ENCODE measurements around the gene EYA2.
"Not testable (repeated sequence)": the region's sequence is repeated elsewhere in the genome, so short reads cannot be mapped to it uniquely, and the experiment has no call there.

Gene EYA2

DNA sequence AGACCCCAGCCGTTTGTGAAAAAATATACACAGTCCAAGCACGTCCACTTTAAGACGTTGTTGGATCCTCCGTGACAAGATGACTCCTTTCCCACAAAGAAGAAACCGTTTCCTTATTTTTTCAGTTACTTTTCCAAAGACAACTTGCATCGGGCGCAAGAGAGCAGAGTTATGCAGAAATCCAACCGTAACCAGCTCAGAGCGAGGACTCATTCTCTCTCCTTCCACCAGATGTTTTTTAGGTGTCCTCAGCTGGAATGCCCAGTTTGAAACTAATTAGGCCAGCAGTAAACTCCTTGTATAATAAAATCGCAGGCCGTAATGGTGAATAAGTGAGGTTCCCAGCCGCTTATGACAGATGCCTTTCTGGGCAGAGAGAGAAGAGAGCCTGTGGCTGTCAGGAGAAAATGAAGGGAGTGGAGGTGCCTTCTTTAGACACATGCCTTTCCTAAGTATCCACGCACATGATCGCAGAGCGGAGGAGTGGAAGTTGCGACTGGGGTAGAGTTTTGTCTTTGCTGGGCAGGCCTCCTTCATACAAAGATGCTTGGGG is 2.8 kb downstream of the EYA2 start:
- DNase-seq, result no peak

DNA sequence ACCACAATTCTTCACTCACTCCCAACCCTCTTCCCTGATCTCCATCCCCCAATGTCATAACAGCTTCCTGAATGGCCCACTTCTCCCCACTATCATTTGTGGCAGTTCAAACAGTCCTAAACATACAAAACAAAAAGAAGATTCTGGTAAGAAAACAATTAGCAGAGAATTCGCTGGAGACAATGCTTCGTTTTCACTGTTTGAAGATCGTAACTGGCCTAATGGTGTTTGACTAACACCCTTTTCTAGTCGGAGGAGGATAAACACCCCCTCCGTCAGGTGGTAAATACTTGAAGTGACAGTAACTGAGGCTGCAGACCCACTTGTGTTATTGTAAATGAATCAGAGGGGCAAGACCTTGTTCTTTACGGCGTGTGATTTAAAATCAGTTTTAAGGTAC is 3.8 kb downstream of the EYA2 start:
- no peak for DNase-seq

DNA sequence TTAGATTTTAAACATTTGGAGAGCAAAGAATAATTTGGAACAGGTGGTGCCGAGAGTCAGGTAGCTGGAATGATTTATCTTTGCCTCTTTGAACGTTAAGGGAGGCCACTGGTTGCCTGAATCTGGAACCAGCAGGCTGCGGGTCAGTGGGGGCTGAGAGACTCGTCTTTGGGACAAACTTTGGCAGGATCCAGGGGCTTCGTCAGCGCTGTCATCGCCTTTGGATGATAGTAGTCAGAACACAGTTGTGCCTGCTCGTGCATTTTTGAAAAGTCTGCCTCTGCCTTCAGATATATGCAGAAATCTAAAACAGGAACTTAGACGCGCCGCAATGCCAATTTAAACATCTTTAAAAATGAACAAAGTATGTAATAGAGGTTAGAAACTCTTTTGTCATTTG is 5.0 kb downstream of the EYA2 start:
- no peak for DNase-seq

DNA sequence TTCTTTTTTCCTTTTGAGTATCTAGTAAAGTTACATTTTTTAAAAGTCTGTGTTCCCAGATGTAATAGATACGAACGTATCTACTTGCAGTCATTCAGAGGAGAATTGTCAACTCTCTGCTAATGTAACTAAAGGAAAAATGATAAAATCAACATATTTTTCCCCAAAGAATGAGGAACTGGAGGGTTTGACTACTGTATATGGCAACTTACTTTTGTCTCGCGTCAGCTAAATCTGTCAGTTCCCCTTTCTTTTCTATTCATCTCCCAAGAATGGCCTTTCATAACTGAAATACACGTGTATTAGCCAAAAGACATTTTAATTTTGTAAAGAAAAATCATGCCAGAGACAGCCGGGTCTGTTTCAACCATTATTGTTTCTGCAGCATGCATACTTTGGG is 5.4 kb downstream of the EYA2 start:
- no peak for DNase-seq

DNA sequence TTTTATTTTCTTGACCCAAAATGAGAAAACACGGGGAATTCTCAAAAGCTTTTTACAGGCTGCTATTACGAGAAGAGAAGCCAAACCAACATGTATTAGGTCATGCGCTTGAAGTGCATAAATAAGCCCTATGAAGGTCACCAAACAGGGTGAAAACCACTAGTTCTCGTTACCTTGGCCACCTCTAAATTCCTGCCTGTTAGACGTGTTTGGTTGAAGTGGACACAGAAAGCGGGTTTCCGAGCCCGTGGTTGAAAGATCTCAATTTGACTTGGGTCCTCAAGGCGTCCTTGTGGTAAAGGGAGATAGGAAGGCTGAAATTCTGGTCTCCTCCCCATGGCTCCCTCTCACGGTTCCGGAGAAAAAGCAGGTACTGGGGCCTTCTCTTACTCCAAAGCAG is 6.2 kb downstream of the EYA2 start:
- no peak for DNase-seq

DNA sequence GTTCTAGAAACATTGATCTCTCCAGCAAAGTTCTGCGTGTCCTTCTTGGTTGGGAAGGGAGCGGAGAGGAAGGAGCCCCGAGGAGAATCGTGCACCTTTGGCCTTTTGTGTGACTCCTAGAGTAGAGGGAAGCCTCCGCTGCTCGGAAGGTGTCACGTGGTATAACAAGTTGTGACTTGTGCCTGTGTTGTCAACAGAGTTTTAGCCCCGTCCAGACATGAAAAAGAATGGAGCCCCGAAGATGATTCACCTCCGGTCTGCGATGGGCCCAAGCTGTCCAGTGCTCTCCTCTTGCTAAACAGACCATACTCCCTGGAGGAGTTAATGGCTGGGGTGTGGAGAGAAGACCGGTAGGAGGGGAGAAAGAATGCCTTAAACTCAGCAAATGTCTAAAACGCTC is 7.0 kb downstream of the EYA2 start:
- no peak for DNase-seq

DNA sequence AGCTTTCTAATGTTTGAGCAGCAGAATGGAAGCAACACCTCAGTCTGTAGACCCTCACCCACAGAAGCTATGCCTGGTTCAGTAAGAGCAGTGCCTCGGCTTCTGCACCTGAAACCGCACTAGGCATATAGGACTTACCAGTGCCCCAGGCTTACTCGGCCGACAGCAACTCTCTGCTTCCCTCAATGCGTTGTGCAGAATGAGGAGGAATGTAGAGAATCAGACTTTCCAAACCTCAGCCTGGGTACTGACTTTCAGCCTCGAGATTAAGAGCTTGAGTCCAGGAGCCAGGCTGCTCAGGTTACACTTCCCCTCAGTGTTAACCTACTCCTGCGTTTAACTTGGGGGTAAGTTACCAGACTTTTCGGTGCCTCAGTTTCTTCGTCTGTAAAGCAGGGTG is 8.6 kb downstream of the EYA2 start:
- no peak for DNase-seq

DNA sequence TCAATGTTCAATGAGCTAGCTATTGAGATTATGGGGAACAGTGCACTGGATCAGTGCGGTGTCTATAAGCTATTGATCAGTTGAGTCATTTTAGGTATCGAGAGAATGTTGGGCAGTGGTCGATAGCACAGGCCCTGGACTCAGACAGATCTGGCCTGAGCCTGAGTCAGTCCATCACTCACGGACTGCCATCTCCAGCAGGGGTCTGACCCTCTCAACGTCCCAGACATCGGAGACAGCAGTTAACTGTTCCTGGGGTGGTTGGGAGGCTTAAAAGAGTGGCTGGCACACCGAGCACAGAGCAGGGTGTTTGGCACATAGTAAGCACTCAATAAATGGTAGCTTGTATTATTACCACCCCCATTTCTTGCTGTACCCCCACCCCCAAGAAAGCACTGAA is 9.3 kb downstream of the EYA2 start:
- no peak for DNase-seq

DNA sequence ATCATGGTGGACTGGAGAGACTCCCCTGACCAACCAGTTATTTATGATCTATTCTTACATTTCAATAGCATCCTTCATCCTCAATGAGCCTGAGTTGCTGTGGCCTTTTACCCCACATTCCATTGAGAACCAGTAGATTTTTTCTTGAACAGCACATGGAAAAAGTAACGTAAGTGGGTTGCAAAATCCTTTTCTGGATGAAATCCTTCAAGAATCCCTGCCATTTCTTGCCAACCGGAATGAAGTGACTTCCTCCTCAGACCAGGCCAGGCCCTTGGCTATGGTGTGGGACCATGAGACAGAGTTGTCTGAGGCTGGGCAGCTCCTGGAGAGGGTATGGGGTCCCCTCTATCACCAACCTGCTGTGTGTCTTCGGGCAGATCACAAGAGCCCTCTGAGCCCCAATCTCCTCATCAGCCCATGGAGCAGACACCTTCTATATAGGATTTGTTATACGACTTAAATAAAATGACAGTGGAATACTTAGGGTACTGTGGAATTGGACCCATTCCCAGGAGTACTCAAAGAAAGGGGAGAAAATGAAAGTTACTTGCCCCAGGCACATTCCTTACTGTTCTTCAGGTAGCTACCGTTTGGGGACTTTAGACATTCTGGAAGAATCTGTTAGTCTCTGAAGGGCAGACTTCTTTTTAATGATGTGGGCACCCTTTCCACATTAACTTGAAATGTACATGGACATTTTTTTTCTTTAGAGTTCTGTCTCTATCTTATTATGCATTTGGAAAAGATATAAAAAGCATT is 10.9 kb downstream of the EYA2 start:
- no peak for DNase-seq

DNA sequence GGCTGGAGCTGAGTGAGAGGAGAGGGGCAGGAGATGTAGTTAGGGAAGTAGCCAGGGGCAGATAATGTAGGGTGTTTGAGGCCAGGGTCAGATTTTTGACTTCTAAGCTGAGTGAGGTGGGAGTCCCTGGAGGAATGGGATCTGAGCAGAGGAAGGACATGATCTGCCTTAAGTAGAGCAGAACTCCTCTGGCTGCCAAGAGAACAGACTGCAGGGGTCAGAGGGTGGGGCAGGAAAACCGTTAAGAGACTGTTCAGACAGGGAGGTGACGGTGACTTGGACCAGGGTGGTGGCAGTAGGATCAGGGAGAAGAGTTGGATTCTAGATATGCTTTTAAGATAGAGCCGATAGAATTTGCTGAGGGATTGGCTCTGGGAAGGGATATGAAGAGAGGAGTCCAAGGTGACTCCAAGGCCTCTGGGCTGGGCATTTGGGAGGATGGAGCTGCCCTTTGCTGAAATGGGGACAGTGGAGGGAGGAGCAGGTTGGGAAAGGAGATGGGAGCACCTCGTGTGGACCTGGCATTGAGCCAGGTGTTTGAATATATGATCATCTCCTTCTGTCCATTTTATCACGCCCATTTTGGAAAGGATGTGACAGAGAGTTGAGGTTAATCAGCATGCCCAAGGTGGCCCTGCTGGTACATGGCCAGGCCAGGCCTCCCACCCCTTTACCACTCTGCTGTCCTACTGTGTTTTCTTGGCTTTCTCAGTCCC is 18.8 kb downstream of the EYA2 start:
- DNase-seq, result no peak

DNA sequence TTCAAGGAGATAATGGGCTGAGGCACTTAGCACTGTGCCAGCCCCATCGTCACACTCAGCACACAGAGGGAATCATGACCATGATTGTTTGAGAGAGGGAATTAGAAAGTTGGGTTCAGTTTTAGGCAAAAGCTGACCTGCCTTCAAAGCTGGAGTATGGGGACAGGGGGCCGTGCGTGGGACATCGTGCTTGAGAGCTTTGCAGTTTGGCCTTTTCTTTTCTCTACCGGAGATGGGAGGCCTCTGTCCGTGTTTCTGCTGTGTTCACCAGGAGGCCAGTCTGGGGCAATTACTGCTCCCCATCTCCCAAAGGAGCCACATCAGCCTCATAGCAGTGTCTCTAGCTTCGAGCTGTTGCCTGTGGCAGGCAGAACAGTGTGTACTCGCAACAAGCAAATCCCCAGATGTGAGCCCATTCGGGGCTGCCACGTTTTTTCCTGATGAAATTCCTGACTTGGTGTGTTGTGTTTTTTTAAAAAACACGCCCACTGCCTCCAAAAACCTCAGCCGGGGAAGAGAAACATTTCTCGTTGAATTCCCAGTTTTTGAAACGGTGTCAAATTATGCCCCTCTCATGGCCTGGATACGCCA is 20.2 kb downstream of the EYA2 start:
- DNase-seq, result no peak

DNA sequence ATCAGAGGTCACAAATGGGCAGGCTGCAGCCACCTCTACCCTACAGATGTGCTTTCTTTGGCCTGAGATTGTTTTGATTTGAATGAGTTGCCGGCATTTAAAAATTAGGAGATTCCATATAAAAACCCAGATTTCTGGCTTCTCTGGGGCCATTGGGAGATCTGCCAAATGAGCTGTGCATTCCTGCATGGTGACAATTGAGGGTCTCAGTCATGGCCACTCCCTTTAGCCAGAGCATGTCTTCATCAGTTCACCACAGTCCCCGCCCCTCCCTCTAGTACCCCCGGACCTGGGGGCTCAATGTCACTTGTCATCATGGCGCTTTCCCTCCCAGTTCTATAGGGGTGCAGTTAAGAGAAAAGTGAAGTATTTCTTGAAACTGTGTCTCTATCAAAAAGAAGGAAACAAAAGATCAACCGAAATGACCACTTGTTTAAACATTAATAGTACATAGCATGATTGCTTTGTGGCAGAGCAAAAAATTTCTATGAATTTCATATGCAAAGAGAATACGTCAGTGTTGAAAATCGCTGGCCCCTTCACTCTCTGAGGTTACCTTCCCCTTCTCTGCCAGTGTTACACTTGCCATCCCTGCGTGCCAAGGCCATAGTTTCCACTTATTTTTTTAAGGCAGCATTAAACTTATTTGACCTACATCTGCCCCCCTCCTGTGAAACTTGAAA is 21.1 kb downstream of the EYA2 start:
- DNase-seq, result no peak

DNA sequence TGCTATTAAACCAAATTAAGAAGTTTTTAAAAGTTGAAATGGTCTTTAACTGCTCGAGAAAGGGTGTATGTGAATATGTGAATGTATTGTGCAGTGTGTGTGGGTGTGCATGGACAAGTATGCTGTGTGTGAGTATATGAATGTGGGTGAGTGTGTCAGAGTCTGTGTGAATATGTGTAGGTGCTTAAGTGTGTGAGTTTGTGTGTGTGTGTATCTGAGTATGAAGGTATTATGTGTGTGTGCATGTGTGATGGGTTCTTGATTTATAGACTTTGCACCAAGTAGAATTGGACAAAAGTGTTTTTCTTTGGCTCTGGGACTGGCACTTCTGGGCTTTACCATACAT is 21.6 kb downstream of the EYA2 start:
- no peak for DNase-seq

DNA sequence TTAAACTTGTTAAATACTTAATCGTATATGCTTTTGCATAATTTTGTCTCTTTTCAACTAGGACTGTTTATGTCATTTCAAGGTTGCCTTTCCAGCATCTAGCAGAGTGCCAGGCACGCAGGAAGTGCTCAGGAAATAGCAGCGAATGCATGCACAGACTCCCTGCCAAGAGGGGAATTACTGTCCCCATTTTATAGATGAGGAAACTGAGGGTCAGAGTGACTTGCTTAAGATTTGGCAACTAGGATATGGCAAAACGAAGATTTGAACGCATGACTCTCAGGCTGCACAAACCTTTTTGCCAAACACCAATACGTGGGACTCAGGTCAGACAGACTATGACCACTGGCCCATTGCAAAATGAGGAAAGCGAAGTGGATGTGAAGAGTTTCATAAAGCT is 22.5 kb downstream of the EYA2 start:
- DNase-seq, result no peak

DNA sequence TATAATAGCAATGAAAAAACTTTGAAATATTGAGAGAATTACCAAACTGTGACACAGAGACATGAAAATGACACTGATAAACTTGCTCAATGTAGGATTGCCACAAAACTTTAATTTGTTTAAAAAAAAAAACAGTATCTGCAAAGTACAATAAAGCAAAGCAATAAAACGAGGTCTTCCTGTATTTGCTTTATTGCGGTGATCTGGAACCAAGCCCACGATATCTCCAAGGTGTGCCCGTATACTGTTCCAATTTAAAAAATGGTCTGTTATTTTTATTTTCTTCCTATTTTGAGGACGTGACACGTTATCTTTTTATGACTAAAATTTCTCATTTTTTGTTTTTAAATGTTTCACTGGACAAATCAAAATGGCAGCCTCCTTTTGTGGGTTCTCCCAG is 25.5 kb downstream of the EYA2 start:
- DNase-seq, result no peak

DNA sequence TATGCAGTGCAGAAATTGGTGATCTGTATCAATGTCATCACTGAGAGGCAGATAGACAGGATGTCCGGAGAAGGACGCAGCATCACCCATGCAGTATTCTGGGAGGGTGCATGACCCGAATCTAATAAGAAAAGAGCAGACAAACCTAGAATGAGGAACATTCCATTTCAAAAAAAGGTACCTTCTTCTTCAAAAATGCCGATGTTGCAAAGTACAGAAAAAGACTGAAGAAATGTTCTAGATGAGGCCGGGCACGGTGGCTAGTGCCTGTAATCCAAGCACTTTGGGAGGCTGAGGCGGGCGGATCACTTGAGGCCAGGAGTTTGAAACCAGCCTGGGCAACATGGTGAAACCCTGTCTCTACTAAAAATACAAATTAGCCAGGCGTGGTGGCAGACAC is 28.2 kb downstream of the EYA2 start:
- DNase-seq, result not testable (repeated sequence)

DNA sequence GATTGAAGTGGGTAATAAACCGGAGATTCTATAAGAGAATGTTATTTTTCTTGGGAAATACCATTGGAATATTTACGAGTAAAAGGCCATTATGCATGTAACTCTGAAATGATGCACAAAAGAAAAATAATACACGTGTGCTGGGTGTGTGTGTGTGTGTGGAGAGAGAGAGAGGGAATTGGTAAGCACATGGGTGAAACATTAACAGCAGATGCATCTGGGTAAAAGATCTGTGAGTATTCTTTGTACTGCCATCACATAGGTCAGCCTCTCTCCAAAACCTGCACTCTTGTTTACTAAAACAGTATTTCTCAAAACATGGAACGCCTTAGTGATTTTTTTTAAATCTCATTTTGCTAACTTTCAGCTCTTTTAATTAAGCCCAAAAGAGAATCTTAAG is 28.9 kb downstream of the EYA2 start:
- no peak for DNase-seq

DNA sequence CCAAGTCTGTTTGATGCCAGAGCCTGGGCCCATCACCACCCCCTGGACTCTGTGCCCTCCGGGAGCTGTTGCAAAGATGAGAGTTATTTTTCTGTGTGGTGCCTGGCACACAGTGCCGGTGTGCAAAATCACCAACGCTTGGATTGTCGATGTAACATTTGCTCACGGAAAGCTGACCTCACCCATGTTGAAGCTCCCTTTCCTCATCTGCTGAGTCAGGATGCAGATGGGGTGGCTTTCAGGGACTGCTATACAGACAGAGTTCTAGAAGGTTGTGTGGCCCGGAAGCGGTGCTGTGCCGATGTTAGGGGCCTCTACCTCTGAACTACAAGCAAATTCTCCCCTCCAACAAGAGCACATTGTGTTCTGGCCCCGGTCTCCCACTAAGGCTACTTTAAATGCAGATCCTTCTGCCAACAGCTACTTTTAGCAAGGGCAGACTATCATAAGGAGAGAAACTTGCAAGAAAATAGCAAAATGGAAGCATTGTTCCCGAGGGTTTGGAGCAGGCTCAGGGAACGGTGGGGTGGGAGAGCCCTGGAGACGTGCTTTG is 34.0 kb downstream of the EYA2 start:
- no peak for DNase-seq

DNA sequence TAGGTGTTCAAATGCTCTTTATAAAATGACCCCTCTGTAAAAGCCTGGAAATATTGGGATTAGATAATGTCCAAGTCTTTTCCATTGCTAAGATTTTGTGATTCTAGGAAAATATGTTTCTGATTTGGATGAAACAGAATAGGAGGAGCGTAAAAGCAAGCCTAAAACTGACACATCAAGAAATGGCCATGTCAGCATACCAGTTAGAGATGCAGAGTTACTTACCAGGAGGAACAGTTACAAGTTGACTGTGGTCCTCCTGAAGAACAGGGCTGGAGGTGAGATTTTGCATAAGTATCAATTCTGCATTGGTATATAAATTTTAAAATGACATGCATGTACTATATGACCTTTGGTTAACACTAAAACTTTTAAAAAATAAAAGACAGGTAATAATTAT is 35.3 kb downstream of the EYA2 start:
- DNase-seq, result no peak

DNA sequence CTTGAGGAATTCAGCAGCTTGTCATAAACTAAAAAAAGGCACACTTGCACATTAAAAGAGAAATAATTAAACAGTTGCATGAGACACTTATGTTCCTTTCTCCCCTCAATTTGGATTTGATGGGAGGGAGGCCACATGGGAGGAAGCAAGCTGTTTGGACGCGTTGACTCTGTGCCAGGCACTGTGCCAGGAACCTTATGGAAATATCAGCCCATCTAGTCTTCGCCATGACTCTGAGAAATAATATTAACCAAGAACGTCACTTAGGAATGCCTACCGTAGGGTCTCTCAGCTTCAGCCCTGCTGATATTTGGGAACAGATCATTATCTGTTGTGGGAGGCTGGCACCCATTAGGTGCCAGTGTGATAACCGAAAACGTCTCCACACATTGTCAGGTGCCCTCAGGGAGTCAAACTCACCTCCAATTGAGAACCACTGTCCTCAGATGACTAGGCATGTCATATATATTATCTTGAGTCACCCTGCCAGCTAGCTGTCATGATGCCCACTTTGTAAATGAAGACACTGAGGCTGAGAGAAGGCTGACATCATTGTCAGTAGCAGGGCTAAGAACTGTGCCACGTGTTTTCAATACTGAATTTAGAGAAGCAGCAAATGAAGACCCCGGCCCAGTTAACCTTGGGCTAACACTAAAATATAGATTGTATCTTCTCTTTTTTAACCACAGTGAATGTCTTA is 36.1 kb downstream of the EYA2 start:
- no peak for DNase-seq

DNA sequence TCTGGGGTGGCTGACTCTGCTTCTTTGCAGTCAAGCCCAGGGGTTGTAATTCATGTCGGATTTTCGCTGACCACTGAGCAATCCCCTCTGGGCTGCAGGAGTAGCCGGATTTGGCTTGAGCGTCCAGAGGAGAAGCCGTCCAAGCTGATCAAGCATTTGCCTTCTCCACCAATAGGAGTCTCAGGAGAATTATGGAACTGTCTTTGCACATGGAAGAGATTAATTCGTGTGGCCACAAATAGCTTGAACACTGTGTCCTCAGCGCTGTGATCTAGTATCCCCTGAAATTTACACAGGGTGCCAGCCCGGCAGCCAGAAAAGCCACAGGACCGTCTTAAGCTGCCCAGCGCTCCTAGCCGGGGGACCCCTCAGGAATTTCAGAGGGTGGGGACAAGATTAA is 37.1 kb downstream of the EYA2 start:
- no peak for DNase-seq

DNA sequence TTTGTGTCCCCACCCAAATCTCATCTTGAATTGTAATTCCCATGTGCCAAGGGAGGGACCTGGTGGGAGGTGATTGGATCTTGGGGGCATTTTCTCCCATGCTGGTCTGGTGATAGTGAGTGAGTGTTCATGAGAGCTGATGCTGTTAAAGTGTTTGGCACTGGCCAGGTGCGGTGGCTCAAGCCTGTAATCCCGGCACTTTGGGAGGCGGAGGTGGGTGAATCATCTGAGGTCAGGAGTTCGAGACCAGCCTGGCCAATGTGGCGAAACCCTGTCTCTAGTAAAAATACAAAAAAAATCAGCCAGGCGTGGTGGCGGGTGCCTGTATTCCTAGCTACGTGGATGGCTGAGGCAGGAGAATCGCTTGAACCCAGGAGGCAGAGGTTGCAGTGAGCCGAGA is 37.8 kb downstream of the EYA2 start:
- not testable (repeated sequence) for DNase-seq

DNA sequence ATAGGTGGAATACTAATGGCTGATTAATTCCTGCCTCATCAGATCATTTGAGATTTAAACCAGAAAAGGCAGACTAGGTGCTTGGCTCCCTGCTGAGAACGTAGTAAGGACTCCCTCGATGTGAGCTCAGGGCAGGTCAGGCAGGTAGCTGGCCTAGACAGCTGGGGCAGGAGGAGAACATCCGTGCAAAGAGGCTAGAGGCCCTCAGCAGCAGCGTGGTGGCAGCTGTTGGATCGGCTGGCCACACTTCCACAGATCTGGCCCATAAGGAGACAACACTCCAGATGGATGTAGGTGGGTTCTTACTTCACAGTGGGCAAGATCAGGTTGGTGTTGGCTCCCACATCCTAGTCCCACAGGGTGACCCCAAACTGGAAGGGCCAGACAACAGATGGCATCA is 38.5 kb downstream of the EYA2 start:
- DNase-seq, result no peak

All from activated CD4-positive, CD25-positive, alpha-beta regulatory T cell treated with anti-CD3 and anti-CD28 coated beads, Interleukin-2, amount 50 U/mL, for 72 hours (primary cell).